ENCODE measurements around the gene REPS2. TPM values are rescaled to one million over a fixed set of nuclear protein-coding genes. Genes with fewer than 3 reads are reported as not detected.

The REPS2 gene
- total RNA-seq, 1 donor from 2014 or later: 8.0 TPM

GRCh38 chrX:17062065-17062464 lies 115.6 kb downstream of the REPS2 start:
- ATAC-seq (no peak), DNase-seq (no peak)
- intact Hi-C loops (cut with micrococcal nuclease): no loop called here

GRCh38 chrX:17065100-17065499 lies 118.6 kb downstream of the REPS2 start:
- intact Hi-C loops (cut with micrococcal nuclease): no loop called here
- DNase-seq: no peak
- ATAC-seq: no peak

- intact Hi-C loops (cut with micrococcal nuclease): no loop called here
- no peak for ATAC-seq
- DNase-seq: no peak
Measured at GRCh38 chrX:17067534-17067933, 121.1 kb downstream of the REPS2 start.

- ATAC-seq (no peak), DNase-seq (no peak)
- intact Hi-C loops (cut with micrococcal nuclease): no loop called here
Measured at GRCh38 chrX:17072301-17072700, 125.8 kb downstream of the REPS2 start.

GRCh38 chrX:17072721-17073230 lies 126.3 kb downstream of the REPS2 start:
- ATAC-seq: no peak
- intact Hi-C loops (cut with micrococcal nuclease): no loop called here
- no peak for DNase-seq

GRCh38 chrX:17075004-17075403 lies 128.5 kb downstream of the REPS2 start:
- no peak for DNase-seq
- intact Hi-C loops (cut with micrococcal nuclease): no loop called here
- ATAC-seq: no peak

GRCh38 chrX:17077361-17077760 lies 130.9 kb downstream of the REPS2 start:
- ATAC-seq (no peak), DNase-seq (no peak)

GRCh38 chrX:17078031-17078720 lies 131.7 kb downstream of the REPS2 start:
- no peak for DNase-seq
- intact Hi-C loops (cut with micrococcal nuclease): no loop called here
- peak; percentile 72 for ATAC-seq

More at GRCh38 chrX:17077361-17077760, 130.9 kb downstream of the REPS2 start:
- intact Hi-C loops (cut with micrococcal nuclease): no loop called here

- intact Hi-C loops (cut with micrococcal nuclease): no loop called here
- ATAC-seq: peak; percentile 19
- no peak for DNase-seq
Measured at GRCh38 chrX:17081511-17081910, 135.1 kb downstream of the REPS2 start.

GRCh38 chrX:17081968-17082367 lies 135.5 kb downstream of the REPS2 start:
- intact Hi-C loops (cut with micrococcal nuclease): no loop called here
- ATAC-seq (no peak), DNase-seq (no peak)

- no peak for ATAC-seq
- intact Hi-C loops (cut with micrococcal nuclease): no loop called here
- no peak for DNase-seq
Measured at GRCh38 chrX:17082831-17083230, 136.4 kb downstream of the REPS2 start.

GRCh38 chrX:17086317-17086716 lies 139.9 kb downstream of the REPS2 start:
- ATAC-seq: no peak
- intact Hi-C loops (cut with micrococcal nuclease): no loop called here
- DNase-seq: no peak

- ATAC-seq (no peak), DNase-seq (no peak)
- intact Hi-C loops (cut with micrococcal nuclease): no loop called here
Measured at GRCh38 chrX:17095161-17095560, 148.7 kb downstream of the REPS2 start.

- ATAC-seq (no peak), DNase-seq (no peak)
- intact Hi-C loops (cut with micrococcal nuclease): no loop called here
Measured at GRCh38 chrX:17098516-17099247, 152.2 kb downstream of the REPS2 start.

- intact Hi-C loops (cut with micrococcal nuclease): no loop called here
- DNase-seq (no peak), ATAC-seq (no peak)
Measured at GRCh38 chrX:17104433-17104832, 158.0 kb downstream of the REPS2 start.

- ATAC-seq (no peak), DNase-seq (no peak)
- intact Hi-C loops (cut with micrococcal nuclease): no loop called here
Measured at GRCh38 chrX:17120816-17121215, 174.4 kb downstream of the REPS2 start.

- no peak for DNase-seq
- intact Hi-C loops (cut with micrococcal nuclease): no loop called here
- ATAC-seq: no peak
Measured at GRCh38 chrX:17154001-17154400, 207.5 kb downstream of the REPS2 start.

GRCh38 chrX:17160975-17161374 lies 214.5 kb downstream of the REPS2 start:
- DNase-seq (no peak), ATAC-seq (no peak)
- intact Hi-C loops (cut with micrococcal nuclease): no loop called here

GRCh38 chrX:17161991-17162390 lies 215.5 kb downstream of the REPS2 start:
- ATAC-seq: no peak
- DNase-seq: no peak
- intact Hi-C loops (cut with micrococcal nuclease): no loop called here

- intact Hi-C loops (cut with micrococcal nuclease): no loop called here
- DNase-seq: no peak
- ATAC-seq: no peak
Measured at GRCh38 chrX:17164079-17164478, 217.6 kb downstream of the REPS2 start.

GRCh38 chrX:17164941-17165340 lies 218.5 kb downstream of the REPS2 start:
- DNase-seq (no peak), ATAC-seq (no peak)
- intact Hi-C loops (cut with micrococcal nuclease): no loop called here
